Right forelimb (tissue), 1 donor: ENCODE data around the gene OR2C3.
"Not testable (repeated sequence)": the region's sequence is repeated elsewhere in the genome, so short reads cannot be mapped to it uniquely, and the experiment has no call there.

Source experiments
- DNase-seq: peaks from one replicate; pipeline ENCODE4 v3.0.0-alpha.2; 2018

Gene OR2C3

DNA sequence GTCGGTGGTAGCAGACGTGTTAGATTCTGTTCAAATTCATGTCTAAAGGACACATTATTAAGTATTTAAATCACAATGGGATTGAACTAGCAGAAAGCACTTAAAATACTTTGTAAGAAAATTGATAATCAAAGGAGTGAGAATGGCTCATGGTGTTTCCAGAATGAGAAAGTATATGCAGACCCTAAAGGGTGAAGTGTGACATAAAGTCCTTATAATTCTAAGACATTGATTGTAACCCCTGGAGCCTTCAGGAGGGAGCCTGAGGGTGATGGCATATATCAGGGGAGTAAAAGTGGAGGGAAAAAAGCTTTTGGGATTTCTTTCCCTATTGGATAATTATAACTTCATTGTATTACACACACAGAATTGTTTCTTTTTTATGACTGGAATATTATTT, at the start of gene OR2C3:
Gene OR2C3 (minus strand): TSS at position 101 of the 400 bp plus-strand sequence. CDS start 3,929 bp downstream, outside the sequence.
- no peak for DNase-seq

DNA sequence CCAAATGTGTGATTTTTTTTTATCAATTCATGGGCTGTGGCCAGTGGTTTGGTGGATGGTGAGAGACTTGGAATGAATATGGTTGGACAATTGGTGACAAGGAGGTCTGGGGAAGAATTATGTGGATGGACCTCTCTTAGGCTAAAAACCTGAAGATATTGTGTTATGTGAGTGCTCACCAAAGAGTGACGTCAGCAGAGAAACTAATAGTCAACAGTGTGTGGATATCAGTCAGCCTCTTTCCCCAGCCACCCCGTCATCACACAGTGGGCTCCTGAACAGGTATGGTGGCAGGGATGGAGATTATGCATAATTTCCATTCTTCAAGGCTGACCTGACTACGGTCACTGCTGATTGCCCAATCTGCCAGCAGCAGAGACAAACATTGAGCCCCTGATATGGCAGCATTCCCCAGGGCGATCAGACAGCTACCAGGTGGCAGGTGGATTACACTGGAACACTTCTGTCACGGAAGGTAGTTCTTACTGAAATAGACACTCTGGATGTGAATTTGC, 42.8 kb upstream of the OR2C3 start:
- DNase-seq = no peak

DNA sequence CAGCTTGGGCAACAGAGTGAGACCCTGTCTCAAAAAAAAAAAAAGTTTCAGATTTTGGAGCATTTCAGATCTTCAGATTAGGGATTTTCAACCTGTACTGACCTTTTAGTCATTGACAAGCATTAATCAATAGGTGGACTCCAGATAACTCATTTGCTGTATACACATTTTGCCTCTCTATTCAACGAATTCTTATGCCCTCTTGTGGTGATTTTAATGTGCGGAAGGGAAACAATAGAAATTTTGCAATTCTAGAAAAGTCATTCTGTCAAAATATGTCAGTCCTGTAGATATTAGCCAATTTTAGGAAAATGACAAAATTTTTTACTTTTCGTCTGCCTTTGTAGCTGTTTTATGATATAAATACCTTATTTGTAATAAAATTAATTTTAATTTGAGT, 40.3 kb upstream of the OR2C3 start:
- no peak for DNase-seq

DNA sequence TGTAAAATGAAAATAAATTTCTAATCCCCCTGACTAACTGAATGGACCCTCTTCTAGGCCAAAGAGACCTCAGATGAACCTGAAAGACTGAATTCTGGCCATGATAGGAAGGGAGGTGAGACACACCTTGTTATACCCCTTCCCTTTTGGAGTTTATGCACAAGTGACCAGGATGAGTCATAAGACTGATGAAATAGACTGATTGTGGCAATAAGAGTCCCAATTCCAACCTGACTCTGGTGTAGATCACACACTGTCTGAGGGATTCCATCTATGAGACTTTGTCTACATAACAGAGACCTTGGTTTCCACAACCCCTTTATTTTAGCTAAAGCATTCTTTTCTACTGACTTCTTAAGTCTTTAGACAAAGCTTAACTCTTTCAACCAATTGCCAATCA, 38.4 kb upstream of the OR2C3 start:
- no peak for DNase-seq

DNA sequence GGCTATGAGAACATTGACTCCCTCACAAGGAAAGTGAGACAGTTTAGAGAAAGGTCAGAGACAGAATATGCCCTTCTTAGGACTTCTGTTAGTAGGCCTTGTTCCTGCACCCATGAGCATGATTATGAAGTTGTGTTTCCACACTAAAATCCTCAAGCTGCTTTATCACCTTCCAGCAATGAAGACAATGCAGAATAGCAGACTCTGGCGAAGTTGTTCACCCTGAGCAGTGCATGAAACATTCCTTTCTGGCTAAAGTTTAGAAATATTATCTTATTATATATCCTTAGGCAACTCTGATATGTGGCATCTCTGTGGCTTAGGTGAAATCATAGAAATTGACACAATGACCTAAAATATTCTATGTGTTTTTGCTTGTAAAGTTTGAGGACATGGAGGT, 38.0 kb upstream of the OR2C3 start:
- no peak for DNase-seq

DNA sequence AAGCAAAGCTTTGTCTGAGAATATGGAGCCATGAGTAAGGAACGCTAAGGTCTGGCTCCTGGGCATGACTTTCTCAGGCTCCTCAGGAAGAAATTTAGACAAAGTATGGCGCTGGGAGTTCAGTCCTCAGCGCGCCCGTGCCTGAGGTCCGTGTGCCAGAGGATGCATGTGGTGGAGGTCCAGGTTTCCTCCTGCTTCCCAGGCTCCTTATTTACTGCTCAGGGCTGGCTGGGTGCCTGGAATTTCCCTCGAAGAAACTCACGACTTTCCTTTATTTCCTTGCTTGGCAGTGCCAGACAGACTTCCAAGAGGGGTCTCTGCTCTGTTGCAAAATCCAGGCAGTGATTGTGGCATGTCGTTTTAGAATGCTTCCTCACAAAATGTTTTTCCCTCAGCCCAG, 26.0 kb upstream of the OR2C3 start:
- DNase-seq = no peak

DNA sequence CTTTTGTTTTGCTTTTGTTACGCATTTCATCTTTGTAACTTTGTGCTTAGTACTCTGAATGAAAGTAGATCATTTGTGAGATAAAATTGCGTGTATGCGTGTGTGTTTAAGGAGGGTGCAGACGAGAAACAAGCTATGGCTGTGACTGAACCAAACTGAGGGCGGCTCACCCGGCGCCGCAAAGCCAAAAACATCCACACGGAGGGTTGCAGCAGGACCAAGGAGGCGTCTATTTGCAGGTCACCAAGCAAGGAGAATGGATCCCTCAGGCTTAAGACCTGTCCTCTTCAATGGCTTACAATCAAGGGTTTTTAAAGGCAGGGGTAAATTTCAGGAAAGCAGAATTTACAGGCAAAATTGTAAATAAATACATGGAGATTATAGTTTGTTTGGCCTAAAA, 25.5 kb upstream of the OR2C3 start:
- no peak for DNase-seq

DNA sequence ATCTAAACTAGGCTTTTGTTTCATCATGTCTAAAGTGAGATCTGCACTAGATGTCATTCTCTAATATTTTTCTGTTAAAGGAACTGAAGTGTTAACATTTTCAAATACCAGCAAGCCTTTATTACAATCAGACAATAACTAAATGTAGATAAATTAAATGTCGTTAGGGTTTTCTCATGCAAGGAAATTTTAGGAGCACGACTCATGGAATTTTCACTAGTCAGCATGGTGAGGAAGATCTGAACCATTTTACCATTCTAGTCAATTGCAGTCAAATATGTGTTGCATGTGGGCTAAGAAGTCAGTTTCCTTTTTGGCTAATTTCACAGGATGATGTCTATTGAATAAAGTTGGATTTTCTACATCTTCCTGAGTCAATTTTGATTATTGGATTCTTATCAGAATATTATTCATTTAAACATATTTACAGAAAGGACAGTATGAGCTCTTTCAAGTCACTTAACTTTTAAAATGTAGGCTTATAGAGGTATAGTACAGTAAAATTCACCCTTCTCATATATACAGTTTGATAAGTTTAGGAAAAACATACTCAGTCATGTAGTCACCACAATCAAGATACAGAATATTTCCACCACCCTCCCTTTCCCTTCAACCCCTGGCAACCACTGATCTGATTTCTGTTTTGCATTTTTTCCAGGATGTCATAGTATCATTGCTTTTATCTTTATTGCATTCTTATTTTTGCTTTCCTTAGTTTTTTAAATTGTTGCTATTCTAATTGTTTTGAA, 21.9 kb upstream of the OR2C3 start:
- DNase-seq = no peak

DNA sequence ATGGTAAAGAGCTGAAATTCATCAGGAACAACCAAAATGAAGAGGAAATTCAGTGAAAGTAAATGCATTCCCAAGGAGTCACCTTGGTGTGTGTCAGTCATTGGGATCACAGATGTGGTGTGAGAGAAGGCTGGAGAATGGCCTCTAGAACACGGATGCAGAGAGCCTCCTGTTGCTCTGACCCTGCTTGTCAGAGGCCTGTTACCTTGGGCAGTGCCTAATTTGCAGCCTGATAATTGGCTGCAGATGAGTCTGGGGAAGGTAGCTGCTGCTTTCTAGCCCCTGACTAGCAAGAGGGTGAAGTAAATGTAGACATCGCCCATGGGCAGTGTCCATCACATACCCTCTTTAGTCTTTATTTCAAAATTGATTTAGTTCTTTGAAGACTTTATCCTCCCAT, 16.0 kb upstream of the OR2C3 start:
- no peak for DNase-seq

DNA sequence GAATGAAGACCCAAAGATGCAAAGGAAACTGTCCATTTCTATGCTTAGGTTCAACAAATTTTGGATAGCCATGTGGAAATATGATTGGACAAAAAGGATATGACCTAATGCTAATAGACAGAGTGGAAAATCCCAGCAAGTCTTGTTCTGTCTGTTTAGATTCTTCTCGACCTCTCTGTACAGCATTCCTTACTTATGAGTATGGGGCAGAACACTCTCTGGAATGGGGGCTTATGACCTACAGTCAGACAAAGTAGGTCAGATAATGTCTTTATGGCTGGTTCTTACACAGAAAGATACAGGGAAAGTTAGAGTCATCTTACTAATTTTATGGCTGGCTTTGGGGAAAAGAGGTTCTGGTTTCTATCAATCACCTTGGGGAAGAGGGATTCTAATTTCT, 15.5 kb upstream of the OR2C3 start:
- DNase-seq = no peak

DNA sequence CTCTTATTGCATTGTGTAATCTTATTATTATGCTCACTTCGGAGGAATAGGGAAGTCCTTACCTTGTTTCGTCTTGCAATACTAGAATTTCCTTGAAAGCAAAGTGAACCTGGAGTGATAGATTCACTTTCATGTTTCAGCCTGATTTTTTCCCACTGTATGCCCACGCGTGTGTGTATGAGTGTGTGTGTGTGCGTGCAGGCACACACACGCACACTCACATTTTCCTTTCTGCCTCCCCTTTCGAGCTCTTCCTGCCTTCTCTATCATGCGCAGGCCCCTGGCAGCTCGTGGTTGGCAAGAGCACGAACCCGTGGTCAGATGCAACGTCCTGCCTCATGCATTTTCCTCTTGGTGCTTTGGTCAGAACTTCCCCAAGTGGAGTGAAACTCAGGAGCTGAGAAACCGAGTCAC, 12.5 kb upstream of the OR2C3 start, which contains the start of gene GCSAML:
Gene GCSAML (plus strand): TSS at position 366 of the 414 bp plus-strand sequence. CDS start 58 bp downstream, outside the sequence.
- DNase-seq = no peak

DNA sequence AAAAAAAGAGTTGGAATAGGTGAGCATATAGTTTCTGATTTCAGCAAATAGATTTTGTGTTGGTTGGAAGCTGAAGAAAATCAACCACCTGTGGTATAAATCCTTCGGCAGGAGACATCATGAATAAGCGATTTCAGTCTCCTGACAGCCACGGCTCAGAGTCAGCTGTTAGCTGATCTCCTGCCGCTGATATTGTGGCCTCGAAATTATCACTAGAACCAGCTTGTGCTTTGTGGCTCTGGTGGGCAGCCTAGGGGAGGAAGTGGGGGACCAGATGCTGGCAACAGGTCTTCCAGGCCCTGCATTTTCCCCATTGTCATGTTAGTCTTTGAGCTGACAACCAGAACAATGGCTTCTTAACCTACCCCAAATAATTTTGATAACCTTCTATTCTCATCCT, 11.9 kb upstream of the OR2C3 start:
- no peak for DNase-seq

DNA sequence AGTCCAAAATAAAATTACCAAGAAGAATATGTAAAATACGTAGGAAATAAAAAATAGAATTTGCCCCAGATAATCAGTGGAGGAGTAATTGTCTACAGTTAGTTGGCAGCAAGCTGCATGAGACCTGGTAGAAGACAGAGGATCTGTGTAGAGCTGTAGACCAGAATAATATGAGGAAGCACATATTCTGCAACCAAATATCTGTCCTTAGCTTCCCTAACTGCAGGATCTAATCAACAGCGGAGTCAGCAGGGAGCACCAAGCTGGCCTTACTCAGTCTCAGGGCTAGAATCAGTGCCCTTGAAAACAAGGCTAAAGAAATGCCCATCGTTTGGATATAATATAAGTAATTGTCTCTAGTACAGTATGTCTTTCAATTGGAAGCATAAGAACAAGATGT, 6.6 kb upstream of the OR2C3 start:
- no peak for DNase-seq

DNA sequence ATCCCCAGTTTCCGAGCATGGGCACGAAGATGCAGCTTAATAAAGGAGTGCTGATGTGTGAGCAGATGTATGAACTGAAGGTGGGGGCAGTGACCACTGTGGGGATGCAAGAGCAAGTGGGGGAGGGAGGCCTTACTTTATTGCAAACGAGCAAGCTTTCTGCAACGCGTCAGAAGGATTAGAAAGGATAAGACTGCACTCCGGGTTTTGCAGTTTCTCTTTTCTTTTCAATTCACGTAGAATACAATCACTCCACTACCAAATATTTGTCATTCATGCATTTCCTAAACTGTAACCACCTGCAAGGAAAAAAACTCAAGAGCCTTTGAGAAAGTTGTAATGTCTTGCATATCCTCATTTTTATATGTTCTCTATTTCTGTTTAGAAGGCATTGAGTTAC, 4.3 kb upstream of the OR2C3 start:
- no peak for DNase-seq

DNA sequence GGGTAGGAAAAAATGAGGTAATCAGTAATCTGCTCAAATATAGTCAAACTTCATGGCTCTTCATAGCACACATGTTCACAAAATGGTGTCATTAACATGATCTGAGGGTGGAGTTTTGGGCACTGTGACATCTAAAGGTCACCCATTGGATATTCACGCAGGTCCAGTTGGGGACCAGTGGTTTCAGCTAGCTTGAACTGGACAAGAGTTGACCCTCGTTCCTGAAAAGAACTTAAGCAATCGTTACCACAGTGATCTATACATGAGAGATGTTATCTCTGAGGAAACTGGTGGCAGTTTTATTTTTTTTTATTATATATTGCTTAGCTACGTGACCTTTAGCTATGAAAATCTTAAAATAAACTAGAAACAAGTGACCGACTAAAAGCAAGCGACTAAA, 3.0 kb upstream of the OR2C3 start:
- DNase-seq = no peak

DNA sequence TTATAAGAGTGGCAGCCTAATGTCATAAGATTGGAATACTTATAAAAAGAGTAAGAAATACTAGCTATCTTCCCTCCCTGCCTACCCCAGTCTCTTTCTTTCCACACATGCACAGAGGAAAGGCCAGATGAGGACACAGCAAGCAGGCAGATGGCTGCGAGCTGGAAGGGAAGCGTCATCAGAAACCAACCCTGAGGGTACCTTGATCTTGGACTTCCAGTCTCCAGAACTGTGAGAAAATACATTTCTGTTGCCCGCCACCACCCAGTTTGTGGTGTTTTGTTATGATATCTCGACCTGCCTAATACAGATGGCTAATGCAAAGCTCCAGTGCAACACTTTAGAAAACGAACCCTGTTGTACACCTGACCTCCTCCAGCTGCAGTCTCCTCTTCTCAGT, 2.3 kb upstream of the OR2C3 start:
- no peak for DNase-seq

DNA sequence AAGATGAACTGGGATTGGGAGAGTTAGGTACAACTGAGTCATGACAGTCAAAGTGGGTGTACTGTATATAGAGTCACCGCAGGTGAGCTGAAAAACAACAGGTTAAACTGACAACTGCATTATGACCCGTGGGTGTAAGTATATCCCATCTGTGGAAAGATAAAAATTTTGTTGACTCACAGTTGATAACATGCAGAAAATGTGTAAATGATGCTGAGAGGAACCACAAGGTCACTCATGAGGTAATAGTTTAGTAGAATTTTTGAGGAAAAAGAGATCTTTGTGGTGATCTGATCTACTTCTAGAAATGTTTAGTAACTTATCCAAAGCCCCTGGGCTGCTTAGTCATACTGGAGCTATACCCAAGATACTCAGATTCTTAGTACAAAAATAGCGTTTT, 838 bp downstream of the OR2C3 start:
- DNase-seq = no peak

DNA sequence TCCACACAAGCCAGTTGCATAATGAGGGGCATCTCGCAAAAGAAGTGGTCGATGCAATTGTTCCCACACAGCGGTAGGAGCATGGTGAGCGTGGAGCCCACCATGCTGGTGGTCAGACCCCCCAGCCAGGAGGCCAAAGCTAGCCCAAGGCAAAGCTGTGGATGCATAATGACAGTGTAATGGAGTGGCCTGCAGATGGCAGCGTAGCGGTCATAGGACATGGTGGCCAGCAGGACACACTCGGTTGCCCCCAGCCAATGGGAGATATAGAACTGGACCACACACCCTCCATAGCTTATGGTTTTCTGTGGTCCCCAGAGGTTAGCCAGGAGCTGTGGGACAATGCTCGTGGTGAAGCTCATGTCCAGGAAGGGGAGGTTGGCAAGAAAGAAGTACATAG, 4.3 kb downstream of the OR2C3 start:
- DNase-seq = no peak

DNA sequence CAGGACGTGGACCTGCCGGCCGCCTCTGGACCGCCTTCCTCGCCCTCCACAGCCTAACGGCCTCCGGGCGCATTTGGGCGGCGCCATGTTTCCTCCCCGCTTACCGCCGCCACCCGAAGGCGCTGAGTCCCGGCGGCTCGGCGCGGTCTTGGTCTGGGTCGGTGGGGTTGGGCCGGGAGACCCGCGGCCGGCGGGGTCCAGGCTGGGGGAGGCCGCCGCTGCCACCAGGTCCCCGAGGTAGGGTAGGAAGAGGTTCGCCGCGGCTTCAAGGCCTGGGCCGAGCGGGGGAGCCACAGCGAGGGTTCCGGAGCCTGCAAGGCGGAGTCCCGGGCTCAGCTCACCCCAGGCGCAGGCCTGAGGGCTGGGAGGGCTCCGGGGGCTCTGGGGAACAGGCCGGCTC, 5.5 kb downstream of the OR2C3 start:
- peak; percentile 53 for DNase-seq

DNA sequence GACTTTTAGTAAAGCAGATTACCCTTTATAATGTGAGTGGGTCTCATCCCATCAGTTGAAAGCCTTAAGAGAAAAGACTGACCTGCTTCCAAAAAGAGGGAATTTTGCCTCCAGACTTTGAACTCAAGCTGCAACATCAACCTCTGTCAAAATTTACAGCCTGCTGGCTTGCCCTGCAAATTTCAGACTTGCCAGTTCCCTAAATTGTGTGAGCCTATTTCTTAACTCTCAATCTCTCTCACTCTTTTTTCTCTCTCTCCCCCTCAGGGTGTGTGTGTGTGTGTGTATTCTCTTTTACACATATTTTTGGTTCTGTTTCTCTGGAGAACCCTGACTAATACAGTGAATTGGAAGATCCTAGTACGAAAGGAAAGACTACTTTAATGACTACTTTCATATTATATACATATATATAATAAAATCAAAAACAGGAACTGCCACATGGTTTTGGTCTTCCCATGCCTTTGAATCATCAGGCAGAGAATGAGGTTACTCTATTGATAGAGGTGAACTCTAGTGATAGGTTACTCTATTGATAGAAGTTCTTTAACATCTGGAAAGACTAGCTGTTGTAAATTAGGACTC, 6.4 kb downstream of the OR2C3 start:
- DNase-seq = no peak

DNA sequence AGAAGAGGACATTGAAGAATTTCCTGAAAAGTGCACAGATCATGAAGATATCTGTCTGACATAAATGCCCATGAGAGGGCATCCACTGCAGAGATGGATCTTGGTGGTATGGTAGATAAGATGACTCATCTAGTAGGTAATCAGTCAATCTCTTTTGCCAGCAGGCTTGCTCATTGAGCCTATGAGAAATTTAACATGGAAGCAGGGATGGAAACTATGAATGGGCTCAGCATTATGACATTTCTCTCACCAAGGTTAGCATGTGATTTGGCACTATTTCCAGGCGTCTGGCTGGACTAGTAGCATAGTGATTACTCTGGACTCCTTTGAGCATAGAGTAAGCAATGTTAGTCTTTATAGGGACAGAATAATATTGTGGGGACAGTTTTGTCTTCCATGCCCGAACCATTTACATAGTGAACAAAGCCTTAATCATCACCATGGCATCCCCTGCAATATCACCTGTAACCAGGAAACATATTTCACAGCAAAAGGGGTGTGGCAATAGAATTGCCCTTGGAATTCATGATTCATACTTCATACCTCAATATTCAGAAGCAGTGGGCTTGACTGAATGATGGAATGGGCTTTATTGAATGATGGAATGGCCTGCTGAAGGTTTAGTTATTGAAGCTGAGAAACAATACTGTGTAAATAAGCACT, 7.3 kb downstream of the OR2C3 start:
- DNase-seq = no peak

DNA sequence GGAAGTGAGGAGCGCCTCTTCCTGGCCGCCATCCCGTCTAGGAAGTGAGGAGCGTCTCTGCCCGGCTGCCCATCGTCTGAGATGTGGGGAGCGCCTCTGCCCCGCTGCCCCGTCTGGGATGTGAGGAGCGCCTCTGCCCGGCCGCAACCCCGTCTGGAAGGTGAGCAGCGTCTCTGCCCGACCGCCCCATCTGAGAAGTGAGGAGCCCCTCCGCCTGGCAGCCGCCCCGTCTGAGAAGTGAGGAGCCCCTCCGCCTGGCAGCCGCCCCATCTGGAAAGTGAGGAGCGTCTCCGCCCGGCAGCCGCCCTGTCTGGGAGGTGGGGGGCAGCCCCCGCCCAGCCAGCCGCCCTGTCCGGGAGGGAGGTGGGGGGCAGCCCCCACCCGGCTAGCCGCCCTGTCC, 14.4 kb downstream of the OR2C3 start:
- not testable (repeated sequence) for DNase-seq

DNA sequence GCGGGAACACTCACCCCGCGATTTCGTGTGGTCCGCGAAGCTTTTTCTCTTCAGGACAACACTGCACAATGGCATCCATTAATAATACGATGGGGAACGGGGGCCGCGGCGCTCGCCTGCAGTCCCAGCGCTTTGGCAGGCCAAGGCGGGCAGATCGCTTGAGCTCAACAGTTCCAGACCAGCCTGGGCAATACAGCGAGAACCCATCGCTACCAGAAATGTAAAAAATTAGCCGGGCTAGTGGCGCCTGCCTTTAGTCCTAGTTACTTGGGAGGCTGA, 17.7 kb downstream of the OR2C3 start:
- DNase-seq = no peak
